Muscle of leg (tissue), 11 donors: Measurements from ENCODE around the gene PYCR2. TPM values are rescaled to one million over a fixed set of nuclear protein-coding genes. Genes with fewer than 3 reads are reported as not detected.

Experiments used
- DNase-seq: peaks from one replicate; pipeline ENCODE4 v3.0.0; 2013
- H3K27ac ChIP-seq: one replicate; pipeline ENCODE4 v1.5.1; 2013; ENCODE audit warnings: mild to moderate bottlenecking, low read length, control low read depth
- H3K27me3 ChIP-seq: one replicate; pipeline ENCODE4 v1.6.1; 2013; ENCODE audit warnings: low read length; ENCODE audit not compliant: control insufficient read depth, insufficient read depth
- H3K36me3 ChIP-seq: one replicate; pipeline ENCODE4 v1.6.1; 2013; ENCODE audit warnings: low read length; ENCODE audit not compliant: control insufficient read depth, insufficient read depth
- H3K4me1 ChIP-seq: one replicate; pipeline ENCODE4 v1.6.1; 2013; ENCODE audit warnings: low read length; ENCODE audit not compliant: control insufficient read depth, insufficient read depth
- H3K4me3 ChIP-seq: one replicate; pipeline ENCODE4 v1.5.1; 2013; ENCODE audit warnings: low read length, control low read depth
- H3K9me3 ChIP-seq: replicated peaks from 2 replicates; pipeline ENCODE4 v1.6.1; 2013; ENCODE audit warnings: low read depth, low read length; ENCODE audit not compliant: control insufficient read depth
- WGBS: methylation state at CpG from one replicate; pipeline ENCODE4 v1.1.5; 2013; ENCODE audit warnings: missing lambda C conversion rate; ENCODE audit not compliant: insufficient coverage; 5-methylcytosine and 5-hydroxymethylcytosine counted together
- polyA plus RNA-seq, 8 donors: library from polyadenylated mRNA; unstranded; fragments of 120-200 nt; gene quantifications; one replicate each; pipeline versions ENCODE4 v1.2.1 to v1.2.3, GENCODE V29; 2013; ENCODE audit warnings: inconsistent platforms in 1 of 8, low replicate concordance in 1 of 8; ENCODE audit not compliant: insufficient read length in 8 of 8, insufficient read depth in 1 of 8
- total RNA-seq: library from RNA; stranded (reverse); fragments of 120-200 nt; gene quantifications from one replicate; pipeline ENCODE4 v1.2.4, GENCODE V29; 2013

The PYCR2 gene
- total and polyA plus RNA-seq, 9 donors: 21.8 to 37.0 (median 35.0) TPM

GRCh38 chr1:225885336-225885735 is 38.7 kb downstream of the PYCR2 start:
- peaks cover 1% of the 10 kb centered on the region for H3K36me3 ChIP-seq
- no peak for DNase-seq
- peaks cover 39% of the 10 kb centered on the region for H3K4me1 ChIP-seq
- H3K4me3 ChIP-seq: no peak overlapping the region
- no peak overlapping the region for H3K27ac ChIP-seq
- no peaks in the 10 kb centered on the region for H3K9me3 ChIP-seq
- no peaks in the 10 kb centered on the region for H3K27me3 ChIP-seq
- WGBS: 85% methylated on average over 6 of the region's 6 CpGs

GRCh38 chr1:225883616-225884265 is 40.3 kb downstream of the PYCR2 start:
- no peaks in the 10 kb centered on the region for H3K9me3 ChIP-seq
- no peak overlapping the region for H3K27ac ChIP-seq
- DNase-seq: no peak
- H3K4me3 ChIP-seq: no peak overlapping the region
- H3K27me3 ChIP-seq: no peaks in the 10 kb centered on the region
- H3K4me1 ChIP-seq: peaks cover 40% of the 10 kb centered on the region
- H3K36me3 ChIP-seq: peaks cover 3% of the 10 kb centered on the region
- 83% methylated on average over 4 of the region's 11 CpGs for WGBS

GRCh38 chr1:225882694-225883615 is 41.1 kb downstream of the PYCR2 start:
- H3K27me3 ChIP-seq: no peaks in the 10 kb centered on the region
- H3K4me3 ChIP-seq: peak overlapping the region; percentile 99
- H3K4me1 ChIP-seq: peaks cover 39% of the 10 kb centered on the region
- 2% methylated on average over 57 of the region's 63 CpGs for whole genome bisulfite sequencing
- H3K36me3 ChIP-seq: peaks cover 3% of the 10 kb centered on the region
- peak; percentile 58 for DNase-seq
- no peaks in the 10 kb centered on the region for H3K9me3 ChIP-seq
- peak overlapping the region; percentile 57 for H3K27ac ChIP-seq

GRCh38 chr1:225881959-225882693 is 41.9 kb downstream of the PYCR2 start, which contains the start of gene TMEM63A:
TSS of gene TMEM63A (minus strand) at chr1:225882380. CDS start at chr1:225877580, 4,800 bp downstream.
- DNase-seq: peak; percentile 95
- Histone ChIP-seq H3K36me3 (peaks cover 3% of the 10 kb centered on the region), H3K4me3 (peak within 1 kb of the TSS; percentile 99), H3K4me1 (peaks cover 46% of the 10 kb centered on the region), H3K27ac (peak within 1 kb of the TSS; percentile 84), H3K27me3 (no peaks in the 10 kb centered on the region), H3K9me3 (no peaks in the 10 kb centered on the region)
- under 1% methylated on average over 54 of the region's 64 CpGs for WGBS

- H3K4me1 ChIP-seq: peaks cover 53% of the 10 kb centered on the region
- H3K9me3 ChIP-seq: no peaks in the 10 kb centered on the region
- H3K4me3 ChIP-seq: peak overlapping the region; percentile 99
- H3K36me3 ChIP-seq: peaks cover 8% of the 10 kb centered on the region
- 14% methylated on average over 19 of the region's 25 CpGs for WGBS
- DNase-seq: no peak
- peak overlapping the region; percentile 84 for H3K27ac ChIP-seq
- H3K27me3 ChIP-seq: no peaks in the 10 kb centered on the region
Measured at GRCh38 chr1:225881081-225881958, 42.7 kb downstream of the PYCR2 start.

- no peak for DNase-seq
- H3K36me3 ChIP-seq: peaks cover 10% of the 10 kb centered on the region
- no peak overlapping the region for H3K4me3 ChIP-seq
- no peaks in the 10 kb centered on the region for H3K9me3 ChIP-seq
- no peak overlapping the region for H3K27ac ChIP-seq
- no peaks in the 10 kb centered on the region for H3K27me3 ChIP-seq
- WGBS: 80% methylated on average over 1 of the region's 5 CpGs
- peaks cover 58% of the 10 kb centered on the region for H3K4me1 ChIP-seq
Measured at GRCh38 chr1:225880636-225881035, 43.4 kb downstream of the PYCR2 start.

GRCh38 chr1:225880222-225880588 is 43.8 kb downstream of the PYCR2 start:
- DNase-seq: no peak
- Histone ChIP-seq H3K4me1 (peaks cover 61% of the 10 kb centered on the region), H3K27ac (no peak overlapping the region), H3K4me3 (no peak overlapping the region), H3K36me3 (peaks cover 14% of the 10 kb centered on the region), H3K27me3 (no peaks in the 10 kb centered on the region), H3K9me3 (no peaks in the 10 kb centered on the region)
- no CpG with 5 or more reads among the region's 2 CpGs for WGBS

- no peaks in the 10 kb centered on the region for H3K27me3 ChIP-seq
- DNase-seq: no peak
- no peak overlapping the region for H3K27ac ChIP-seq
- no peak overlapping the region for H3K4me3 ChIP-seq
- peaks cover 17% of the 10 kb centered on the region for H3K36me3 ChIP-seq
- 85% methylated on average over 5 of the region's 8 CpGs for WGBS
- peaks cover 61% of the 10 kb centered on the region for H3K4me1 ChIP-seq
- no peaks in the 10 kb centered on the region for H3K9me3 ChIP-seq
Measured at GRCh38 chr1:225879521-225880221, 44.4 kb downstream of the PYCR2 start.

- WGBS: 76% methylated on average over 3 of the region's 4 CpGs
- peak overlapping the region; percentile 50 for H3K27ac ChIP-seq
- DNase-seq: no peak
- no peaks in the 10 kb centered on the region for H3K9me3 ChIP-seq
- peaks cover 60% of the 10 kb centered on the region for H3K4me1 ChIP-seq
- no peak overlapping the region for H3K4me3 ChIP-seq
- no peaks in the 10 kb centered on the region for H3K27me3 ChIP-seq
- peaks cover 28% of the 10 kb centered on the region for H3K36me3 ChIP-seq
Measured at GRCh38 chr1:225878282-225878681, 45.8 kb downstream of the PYCR2 start.
